HG02885 (cell line): ENCODE results near the gene ZNF678.
"Not testable (repeated sequence)": the region's sequence is repeated elsewhere in the genome, so short reads cannot be mapped to it uniquely, and the experiment has no call there.

Source experiments
- ATAC-seq: cut with Tn5 transposase; IDR thresholded peaks from one replicate; pipeline ENCODE4 v1.9.1; 2021; ENCODE audit warnings: mild to moderate bottlenecking; ENCODE audit not compliant: unreplicated experiment, poor library complexity

The ZNF678 gene

GRCh38 chr1:227588769-227589168, 25.4 kb downstream of the ZNF678 start:
- ATAC-seq, result not testable (repeated sequence)

- not testable (repeated sequence) for ATAC-seq
These were observed 26.4 kb downstream of the ZNF678 start for GRCh38 chr1:227589777-227590176.

- ATAC-seq, result not testable (repeated sequence)
These were observed 32.9 kb downstream of the ZNF678 start for GRCh38 chr1:227596222-227596621.

- ATAC-seq, result no peak
These were observed 40.0 kb downstream of the ZNF678 start for GRCh38 chr1:227603327-227603726.

- ATAC-seq, result no peak
These were observed 41.1 kb downstream of the ZNF678 start for GRCh38 chr1:227604446-227604845.

GRCh38 chr1:227606271-227606670, 42.9 kb downstream of the ZNF678 start:
- ATAC-seq, result not testable (repeated sequence)

GRCh38 chr1:227607336-227607898, 44.1 kb downstream of the ZNF678 start:
- no peak for ATAC-seq

GRCh38 chr1:227612658-227613057, 49.3 kb downstream of the ZNF678 start:
- no peak for ATAC-seq

- no peak for ATAC-seq
These were observed 50.2 kb downstream of the ZNF678 start for GRCh38 chr1:227613526-227613925.

GRCh38 chr1:227621211-227621610, 57.9 kb downstream of the ZNF678 start:
- ATAC-seq, result no peak

GRCh38 chr1:227622739-227623475, 59.6 kb downstream of the ZNF678 start:
- no peak for ATAC-seq

GRCh38 chr1:227632325-227632724, 69.0 kb downstream of the ZNF678 start:
- no peak for ATAC-seq

- no peak for ATAC-seq
These were observed 72.2 kb downstream of the ZNF678 start for GRCh38 chr1:227635596-227635995.

GRCh38 chr1:227654431-227654830, 91.1 kb downstream of the ZNF678 start:
- ATAC-seq, result no peak

- ATAC-seq, result no peak
These were observed 91.7 kb downstream of the ZNF678 start for GRCh38 chr1:227654858-227655752.

GRCh38 chr1:227661495-227661894, 98.1 kb downstream of the ZNF678 start:
- no peak for ATAC-seq

GRCh38 chr1:227662933-227663332, 99.6 kb downstream of the ZNF678 start:
- no peak for ATAC-seq

GRCh38 chr1:227666286-227666685, 102.9 kb downstream of the ZNF678 start:
- no peak for ATAC-seq

- no peak for ATAC-seq
These were observed 110.1 kb downstream of the ZNF678 start for GRCh38 chr1:227673441-227673840.

GRCh38 chr1:227685807-227686206, 122.5 kb downstream of the ZNF678 start:
- ATAC-seq, result no peak

GRCh38 chr1:227697321-227697864, 134.0 kb downstream of the ZNF678 start:
- no peak for ATAC-seq
